A673 (cell line): ENCODE data around the gene ELFN1.

Source experiments
- EZH2 ChIP-seq: fragments of 200-600 bp; sonication (generic); IDR thresholded peaks from 2 replicates; pipeline ENCODE4 v1.6.1; 2017; ENCODE audit warnings: borderline replicate concordance, low read depth, mild to moderate bottlenecking, mixed read lengths, antibody characterized with exemption, low read length; ENCODE audit not compliant: poor library complexity, severe bottlenecking
- TF ChIP-seq, protein P1 (sequence below): fragments of 300-800, 200-600 bp; sonication (generic); conservative IDR thresholded peaks from 2 replicates; pipeline ENCODE4 v1.5.1; 2017; ENCODE audit warnings: low read depth, mild to moderate bottlenecking, antibody characterized with exemption, low read length, moderate library complexity, mixed read lengths

DNA sequence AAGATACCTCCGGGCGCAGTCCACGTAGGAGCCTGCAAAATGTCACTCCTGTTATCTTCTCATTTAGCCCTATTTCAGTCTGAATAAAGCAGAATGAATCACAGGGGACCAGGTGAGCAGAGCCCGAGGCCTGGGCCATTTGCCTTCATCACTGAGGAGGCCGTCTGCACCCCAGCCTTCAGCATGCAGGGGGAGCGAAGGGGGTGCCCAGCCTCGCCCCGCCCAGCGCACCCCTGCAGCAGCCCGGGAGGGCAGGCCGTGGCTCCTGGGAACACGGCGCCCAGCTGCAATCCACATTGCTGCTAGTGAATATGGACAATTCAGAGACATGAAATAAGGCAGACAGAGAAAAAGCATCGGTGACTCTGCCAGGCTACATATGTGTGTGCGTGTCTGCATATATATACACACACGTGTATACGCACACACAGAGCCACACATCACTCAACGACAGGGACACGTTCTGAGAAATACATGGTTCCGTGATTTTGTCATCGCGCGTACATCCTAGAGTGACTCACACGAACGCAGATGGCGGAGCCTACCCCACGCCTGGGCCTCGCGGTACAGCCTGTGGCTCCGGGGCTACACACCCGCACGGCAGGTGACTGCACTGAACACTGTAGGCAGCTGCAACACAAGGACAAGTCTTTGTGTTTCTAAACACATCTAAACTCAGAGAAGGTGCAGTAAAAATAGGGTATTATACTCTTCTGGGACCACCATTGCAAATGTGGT lies 15.2 kb upstream of the ELFN1 start:
- TF ChIP-seq, protein P1, sequence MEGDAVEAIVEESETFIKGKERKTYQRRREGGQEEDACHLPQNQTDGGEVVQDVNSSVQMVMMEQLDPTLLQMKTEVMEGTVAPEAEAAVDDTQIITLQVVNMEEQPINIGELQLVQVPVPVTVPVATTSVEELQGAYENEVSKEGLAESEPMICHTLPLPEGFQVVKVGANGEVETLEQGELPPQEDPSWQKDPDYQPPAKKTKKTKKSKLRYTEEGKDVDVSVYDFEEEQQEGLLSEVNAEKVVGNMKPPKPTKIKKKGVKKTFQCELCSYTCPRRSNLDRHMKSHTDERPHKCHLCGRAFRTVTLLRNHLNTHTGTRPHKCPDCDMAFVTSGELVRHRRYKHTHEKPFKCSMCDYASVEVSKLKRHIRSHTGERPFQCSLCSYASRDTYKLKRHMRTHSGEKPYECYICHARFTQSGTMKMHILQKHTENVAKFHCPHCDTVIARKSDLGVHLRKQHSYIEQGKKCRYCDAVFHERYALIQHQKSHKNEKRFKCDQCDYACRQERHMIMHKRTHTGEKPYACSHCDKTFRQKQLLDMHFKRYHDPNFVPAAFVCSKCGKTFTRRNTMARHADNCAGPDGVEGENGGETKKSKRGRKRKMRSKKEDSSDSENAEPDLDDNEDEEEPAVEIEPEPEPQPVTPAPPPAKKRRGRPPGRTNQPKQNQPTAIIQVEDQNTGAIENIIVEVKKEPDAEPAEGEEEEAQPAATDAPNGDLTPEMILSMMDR = no peak
- TF ChIP-seq EZH2 = no peak
